Stromal cell of bone marrow (primary cell): ENCODE measurements around the gene CACNB4.
"Not testable (repeated sequence)": the region's sequence is repeated elsewhere in the genome, so short reads cannot be mapped to it uniquely, and the experiment has no call there.

Experiments used
- DNase-seq: peaks from one replicate; pipeline ENCODE4 v3.0.0-alpha.2; 2012; ENCODE audit warnings: low read depth

CACNB4 gene

DNA sequence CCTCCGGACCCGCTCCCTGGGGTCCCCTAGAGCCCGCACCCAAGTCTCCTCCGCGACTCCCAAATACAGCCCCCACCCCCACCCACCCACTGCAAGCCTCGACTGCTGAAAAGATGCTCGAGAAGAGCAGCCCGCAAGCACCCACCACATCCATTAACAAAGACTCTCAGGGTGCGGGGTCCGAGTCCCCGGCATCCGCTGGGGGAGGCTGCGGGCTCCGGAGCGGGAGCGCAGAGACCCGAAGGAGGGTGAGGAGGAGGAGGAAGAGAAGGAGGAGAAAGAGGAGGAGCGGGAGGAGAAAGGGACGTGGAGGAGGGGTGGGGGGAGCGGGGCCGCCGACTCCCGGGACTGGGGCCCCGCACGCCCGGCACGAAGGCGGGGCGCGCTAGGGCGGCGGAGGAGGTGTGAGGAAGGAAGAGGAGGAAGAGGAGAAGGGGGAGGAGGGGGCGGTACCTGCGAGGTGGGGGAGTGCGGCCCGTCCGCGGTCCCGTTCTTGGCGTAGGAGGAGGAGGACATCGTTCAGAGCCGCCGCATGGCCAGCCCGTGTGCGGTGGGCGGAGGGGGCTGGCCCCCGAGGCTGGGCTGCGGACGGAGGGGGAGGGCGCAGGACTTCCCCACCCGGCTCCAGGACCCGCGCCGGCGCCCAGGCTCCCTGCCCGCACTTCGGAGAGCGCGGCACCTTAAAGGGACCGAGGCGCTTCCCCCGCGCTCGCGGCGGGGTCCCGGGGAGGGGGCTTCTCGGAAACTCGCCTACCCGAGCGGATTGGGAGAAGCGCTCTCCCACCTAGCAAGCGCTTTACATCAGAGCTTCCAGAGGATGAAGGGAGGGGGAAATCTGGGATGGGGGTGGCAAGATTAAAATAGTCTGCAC lies at the start of gene CACNB4:
Gene CACNB4, minus strand, starts transcription at position 549 of the 871 bp plus-strand sequence.
- DNase-seq: no peak

DNA sequence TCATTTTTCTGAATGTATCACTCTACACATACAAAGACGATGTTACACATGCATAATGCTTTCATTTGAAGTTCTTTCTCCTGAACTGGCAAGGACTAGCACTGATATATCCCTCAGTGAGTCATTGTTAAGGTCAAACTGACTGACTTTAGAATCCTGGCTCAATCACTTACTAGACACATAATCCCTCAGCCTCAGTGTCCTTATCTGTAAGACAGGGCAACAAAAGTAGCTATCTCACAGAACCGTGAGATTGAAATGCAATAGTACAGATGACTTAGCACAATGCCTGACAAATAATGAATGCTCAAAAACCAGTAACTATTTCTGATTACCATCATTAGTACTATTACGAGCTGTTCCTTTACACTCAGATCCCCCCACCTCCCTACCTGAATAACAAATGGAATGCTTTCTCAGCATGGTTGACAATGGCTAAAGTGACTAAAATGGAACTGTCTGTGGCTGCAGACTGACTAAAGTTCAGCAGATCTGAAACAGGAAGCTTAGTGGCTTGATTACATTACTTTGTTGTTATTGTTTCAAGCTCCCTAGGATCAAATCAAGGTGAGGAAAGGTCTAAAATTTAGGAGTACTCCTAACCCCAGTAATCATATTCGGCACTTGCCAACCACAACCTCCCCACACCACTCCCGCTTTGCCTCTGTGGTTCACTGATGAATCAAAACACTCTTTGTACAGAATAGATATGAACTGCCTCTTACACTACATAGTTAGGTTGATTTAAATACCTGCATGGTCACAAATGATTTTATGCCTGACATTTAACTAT lies 35.8 kb upstream of the CACNB4 start:
- peak; percentile 4 for DNase-seq

DNA sequence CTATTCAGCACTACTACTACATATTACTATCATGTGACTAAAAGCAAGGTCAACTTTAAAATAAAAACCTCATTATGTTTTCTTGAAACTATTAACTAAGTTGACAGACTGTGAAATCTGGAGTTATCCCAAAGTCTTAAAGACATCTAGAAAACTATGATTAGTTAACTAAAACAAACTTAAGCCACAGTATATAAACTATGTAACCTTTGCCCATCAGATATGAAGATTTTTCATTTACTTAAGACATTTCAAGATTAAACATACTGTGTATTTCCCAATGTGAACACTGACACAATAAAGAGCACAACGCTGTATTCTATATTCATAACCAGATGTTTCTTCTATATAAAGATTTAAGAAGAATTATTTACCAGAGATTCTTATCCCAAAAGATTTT lies 33.5 kb upstream of the CACNB4 start:
- DNase-seq: no peak

DNA sequence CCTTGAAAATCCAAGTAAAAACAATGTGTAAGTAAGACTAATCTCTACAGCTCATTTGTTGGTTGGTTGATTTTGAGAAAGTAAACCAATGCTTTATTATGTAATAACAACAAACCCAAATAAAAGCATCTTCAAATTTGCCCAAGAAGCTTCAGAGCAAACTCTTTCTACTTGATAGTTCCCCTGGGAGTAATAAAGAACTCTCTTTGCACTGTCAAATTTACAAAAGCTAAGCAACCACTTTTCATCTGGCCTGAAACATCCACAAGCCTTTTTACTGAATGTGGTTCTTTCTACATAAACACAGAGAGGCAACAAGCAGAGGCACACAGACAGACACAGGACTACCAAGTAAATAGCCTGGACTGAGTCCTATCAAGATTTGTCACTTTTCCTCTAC lies 28.8 kb upstream of the CACNB4 start:
- no peak for DNase-seq

DNA sequence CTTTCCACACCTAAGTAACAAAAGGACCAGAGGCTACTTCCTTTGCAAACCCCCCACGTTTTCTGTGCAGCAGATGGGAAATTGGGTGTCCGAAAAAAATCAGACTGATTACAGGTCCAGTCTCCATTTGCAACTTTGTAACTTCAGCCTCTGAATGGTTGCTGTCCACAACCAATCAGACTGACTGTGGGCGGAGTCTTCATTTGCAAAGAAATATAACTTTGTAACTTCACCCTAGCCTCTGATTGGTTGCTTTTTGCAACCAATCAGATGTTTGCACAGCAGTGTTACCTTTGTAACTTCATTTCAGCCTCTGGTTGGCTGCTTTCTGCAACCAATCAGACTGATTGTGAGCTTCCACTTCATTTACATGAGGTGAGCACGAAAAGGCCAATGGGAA lies 27.8 kb upstream of the CACNB4 start:
- DNase-seq: no peak

DNA sequence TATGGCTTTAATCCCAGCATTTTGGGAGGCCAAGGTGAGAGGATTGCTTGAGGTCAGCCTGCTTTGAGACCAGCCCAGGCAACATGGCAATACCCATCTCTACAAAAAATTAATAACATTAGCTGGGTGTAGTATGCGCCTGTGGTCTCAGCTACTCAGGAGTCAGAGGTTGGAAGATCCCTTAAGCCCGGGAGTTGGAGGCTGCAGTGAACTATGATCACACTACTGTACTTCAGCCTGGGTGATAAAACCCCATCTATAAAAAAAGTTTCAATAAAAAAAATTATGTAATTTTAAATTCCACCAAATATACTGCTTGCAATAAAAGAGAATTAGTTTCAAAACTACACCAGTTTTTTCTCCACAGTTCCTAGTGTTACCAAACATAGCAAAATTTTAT lies 23.3 kb upstream of the CACNB4 start:
- DNase-seq: no peak

DNA sequence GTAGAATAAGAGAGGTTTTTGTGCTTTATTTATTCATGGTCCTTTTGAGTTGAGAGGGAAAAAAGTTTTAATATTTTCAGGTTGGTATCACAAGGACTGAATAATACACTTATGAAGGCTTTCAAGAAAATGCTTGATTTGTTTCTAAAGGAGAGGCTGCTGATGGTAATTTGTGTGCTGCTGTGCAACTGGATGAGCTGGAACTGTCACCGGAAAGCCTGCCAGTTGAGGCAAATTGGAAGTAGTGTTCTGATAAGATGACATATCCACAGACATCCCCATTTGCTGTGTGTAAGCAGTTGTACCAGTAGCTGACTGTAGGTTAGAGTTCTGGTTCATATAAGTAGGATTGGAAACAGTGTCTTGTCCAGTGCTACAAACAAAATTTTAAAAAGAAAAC lies 21.6 kb upstream of the CACNB4 start:
- no peak for DNase-seq

DNA sequence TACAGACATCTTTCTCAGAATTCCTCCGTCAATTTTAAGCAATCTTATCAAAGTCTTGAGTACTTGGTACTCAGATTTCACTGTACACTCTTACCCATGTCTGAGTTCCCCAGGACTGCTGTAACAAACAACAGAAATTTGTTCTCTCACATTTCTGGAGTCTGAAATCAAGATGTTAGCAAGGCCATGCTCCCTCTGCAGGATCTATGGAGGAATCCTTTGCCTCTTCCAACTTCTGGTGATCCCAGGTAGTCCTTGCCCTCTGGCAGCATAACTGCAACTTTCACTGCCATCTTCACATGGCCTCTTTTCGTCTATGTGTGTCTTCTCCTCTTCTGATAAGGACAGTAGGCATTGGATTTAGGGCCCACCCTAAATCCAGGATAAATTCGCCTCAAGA lies 17.1 kb upstream of the CACNB4 start:
- DNase-seq: no peak

DNA sequence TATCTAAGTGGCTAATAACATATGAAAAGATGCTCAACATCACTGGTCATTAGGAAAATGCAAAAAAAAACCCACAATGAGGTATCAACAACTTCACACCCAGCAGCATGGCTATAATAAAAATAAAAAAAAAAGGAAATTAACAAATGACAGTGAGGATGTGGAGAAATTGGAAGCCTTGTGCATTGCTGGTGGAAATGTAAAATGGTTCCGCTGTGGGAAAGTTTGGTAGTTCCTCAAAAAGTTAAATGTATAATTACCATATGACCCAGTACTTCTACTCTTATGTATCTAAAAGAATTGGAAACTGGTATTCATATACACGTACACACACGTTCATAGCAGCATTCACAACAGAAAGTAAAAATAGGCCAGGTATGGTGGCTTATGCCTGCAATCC lies 15.5 kb upstream of the CACNB4 start:
- no peak for DNase-seq

DNA sequence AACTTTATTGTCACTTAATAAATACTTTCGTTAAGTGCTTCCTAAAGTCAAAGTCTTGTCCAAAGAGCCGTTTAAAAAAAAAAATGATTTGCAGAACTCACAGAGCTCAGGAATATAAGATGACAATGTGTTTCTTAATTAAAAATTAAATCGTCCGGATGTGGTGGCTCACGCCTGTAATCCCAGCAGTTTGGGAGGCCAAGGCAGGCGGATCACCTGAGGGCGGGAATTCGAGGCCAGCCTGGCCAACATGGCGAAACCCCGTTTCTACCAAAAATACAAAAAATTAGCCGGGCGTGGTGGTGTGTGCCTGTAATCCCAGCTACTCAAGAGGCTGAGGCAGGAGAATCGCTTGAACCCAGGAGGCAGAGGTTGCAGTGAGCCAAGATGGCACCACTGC lies 8.3 kb upstream of the CACNB4 start:
- not testable (repeated sequence) for DNase-seq

DNA sequence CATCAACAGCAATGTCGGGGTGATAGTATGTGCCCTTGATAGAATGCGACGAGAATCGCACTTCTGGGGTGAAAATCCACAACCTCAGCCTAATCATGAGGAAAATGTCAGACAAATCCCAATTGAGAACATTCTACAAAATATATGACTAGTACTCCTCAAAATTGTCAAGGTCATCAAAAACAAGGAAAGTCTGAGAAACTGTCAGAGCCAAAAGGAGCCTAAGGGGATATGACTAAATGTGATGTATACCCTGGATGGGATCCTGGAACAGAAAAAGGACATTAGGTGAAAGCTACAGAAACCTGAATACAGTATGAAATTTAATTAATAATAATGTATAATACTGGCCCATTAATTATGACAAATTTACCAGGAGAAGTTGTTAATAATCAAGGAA lies 7.6 kb upstream of the CACNB4 start:
- no peak for DNase-seq

DNA sequence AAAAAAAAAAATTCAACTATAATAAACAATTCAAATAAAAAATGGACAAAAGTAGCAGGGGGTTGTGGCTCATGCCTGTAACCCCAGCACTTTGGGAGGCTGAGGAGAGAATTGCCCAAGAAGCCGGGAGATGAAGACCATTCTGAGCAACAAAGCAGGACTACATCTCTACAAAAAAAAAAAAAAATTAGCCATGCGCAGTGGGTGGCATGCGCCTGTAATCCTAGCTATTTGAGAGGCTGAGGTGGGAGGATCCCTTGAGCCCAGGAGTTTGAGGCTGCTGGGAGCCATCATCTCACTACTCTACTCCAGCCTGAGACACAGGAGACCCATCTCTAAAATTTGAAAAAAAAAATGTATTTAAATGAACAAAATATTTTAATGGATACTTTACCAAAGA lies 4.4 kb upstream of the CACNB4 start:
- no peak for DNase-seq

DNA sequence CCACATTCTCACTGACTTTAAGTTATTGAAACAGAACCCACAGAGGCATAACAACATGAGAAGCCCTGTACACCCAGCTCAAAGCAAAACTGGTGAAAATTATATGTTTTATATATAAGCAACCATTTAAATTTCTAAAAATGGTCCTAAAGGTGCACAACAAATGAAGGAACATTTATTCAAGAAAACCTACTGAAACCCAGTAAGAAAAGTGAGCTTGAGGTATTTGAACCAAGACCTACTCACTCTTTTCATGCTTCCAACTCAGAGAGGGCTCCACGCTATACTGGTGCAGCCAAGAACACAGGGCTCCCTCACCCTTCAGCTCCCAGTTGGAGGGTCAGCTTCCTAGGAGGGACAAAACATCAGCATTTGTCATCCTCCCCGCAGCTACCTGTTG lies 2.1 kb upstream of the CACNB4 start:
- DNase-seq: no peak

DNA sequence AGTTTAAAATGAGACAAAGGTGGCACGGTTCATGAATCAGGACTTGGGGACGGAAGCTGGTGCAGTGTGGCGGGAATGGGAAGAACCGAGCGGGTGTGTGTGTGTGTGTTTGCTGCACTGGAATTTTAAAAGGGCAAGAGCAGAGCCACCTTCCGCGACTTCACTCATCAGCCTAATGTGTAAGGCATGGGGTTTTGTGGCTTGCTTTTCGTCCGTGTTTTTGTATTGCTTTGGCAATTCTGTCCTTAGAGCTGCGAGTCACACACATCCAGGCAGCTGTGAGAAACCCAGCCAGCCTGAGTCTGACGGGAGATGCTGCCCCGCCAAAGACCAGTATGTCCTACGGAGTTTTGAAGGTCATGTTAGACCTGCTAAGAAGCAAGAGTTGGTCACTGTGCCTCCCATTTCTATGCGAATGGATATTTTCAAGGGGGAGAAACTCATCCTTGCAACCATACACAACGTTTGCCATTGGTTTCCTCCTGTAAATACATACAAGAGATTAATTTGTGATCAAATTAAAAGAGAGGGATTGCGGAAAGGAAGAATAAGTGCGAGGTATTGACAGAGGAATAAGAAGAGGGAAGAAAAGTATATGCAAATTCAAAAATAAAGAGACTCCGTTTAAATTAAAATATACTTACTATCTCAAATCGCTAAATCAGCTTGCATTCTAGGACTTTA lies 665 bp upstream of the CACNB4 start:
- DNase-seq: no peak

DNA sequence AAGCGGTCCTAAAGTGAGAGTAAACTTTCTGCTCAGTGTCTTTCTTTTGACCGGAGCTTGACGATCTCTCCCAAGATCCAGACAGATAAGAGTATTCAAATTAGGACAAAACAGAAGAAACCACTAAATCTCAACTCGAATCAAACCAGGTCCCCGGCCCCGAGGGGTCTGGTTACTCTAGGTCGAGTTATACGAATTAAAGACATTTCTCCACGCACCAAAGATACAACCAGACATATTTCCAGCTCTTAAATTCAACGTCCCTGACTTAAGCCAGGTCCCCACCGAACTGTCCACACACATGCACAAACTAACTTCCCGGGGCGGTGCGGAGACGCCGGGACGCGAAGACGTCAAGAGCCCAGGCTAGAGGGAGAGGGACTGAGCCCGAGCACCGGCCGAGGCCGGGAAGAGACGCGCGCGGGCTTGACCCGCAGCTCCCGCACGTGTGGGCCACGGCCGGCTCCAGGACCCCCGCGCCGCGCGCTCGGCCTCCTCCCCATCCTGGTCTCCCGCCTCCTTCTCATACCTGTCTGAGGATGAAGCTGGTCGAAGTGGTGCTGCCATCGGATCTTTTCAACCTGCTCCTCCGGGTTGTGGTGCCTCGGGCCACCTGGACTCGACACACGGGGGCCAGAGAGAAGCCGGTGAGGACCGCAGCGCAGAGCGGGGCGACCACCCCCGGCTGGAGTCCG lies 896 bp downstream of the CACNB4 start:
- DNase-seq: no peak

DNA sequence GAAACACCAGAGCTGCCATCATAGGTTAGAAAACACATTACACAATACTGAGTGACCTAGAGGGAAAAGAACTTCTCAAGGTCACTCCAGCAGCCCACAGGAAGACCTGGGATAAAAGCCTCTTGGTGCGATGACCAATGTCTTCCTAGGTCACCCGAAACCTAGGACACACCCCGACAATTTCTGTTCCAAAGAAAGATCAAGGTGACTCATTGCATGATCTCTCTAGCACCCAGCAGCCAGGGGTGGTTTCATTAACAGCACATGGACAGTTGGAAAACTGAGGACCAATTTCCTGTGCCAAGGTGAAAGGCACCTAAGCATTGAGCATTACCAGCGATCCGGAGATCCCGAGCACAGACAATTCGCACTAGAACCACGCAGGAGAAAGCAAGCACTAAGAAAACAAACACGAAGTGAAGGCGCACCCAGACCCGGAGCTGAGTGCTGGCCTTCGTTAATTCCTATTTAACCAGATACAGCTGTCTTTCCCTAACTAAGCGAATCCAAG lies 1.5 kb downstream of the CACNB4 start:
- DNase-seq: no peak

DNA sequence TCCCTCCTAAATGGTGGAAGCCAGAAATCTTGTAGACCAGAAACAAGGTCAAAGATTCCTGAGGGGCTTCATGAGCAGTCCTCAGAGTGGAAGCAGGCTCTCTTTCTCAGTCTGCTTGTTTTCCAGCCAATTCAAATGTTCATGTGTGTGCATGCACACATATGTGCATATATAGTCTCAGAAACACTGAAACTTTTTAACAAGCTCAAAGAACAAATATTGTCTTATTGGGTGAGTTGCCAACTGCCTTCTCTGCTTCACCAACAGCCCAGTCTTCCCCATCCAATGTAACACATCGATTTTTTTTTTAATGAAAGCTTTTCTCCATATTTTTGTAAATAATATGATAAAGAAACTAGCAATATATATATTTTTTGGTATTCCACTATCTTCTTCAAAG lies 3.7 kb downstream of the CACNB4 start:
- no peak for DNase-seq

DNA sequence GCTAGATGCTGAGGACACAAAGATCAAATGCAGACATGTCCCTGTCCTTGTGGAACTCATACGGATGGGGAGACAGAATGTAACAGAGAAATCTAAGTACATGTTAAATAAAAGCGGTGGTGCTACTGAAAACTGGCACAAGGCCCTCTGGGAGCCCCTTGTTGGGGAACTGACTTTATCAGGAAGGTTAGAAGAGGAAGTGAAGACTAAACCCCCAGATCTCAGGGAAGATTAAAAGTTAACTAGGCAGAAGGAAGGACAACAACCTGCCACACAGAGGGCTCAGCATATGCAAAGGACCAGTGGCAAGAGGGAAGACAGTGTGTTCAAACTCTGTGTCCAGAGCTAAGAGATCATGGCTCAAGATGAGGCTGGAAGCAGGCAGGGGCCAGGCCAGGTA lies 4.8 kb downstream of the CACNB4 start:
- no peak for DNase-seq

DNA sequence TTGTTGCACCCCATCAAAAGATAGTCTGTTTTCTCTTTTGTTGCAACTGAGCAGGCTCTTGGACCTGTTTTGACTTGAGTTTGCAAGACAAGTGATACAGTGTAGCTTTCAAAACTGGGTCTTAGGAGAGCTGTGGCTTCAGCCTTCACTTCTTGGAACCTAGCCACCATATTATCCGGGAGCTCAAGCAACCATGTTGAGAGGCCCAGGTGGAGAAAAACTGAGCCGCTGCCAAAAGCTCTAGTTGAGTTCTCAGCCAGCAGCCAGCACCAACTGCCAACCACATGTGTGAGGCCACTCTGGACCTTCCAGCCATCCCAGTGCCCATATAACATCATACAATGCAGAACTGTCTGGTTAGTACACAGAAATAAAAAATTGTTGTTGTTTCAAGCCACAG lies 5.4 kb downstream of the CACNB4 start:
- DNase-seq: no peak

DNA sequence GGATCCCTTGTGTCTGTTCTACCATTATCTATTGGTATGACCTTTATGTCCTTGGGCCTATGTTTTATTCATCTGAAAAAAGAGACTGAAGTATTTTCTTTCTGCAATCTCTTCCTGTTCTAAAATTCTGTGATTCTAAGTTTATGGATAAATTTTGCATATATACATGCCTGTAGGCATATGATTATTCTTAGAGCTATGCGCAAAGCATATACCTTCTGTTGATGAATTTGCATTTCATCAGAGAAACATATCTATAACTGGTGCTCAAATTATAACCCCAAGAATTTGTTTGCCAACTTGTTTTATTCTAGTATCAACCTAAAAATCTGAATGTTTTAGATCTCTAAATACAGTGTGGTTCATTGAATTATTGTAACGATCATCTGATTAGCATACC lies 6.7 kb downstream of the CACNB4 start:
- no peak for DNase-seq

DNA sequence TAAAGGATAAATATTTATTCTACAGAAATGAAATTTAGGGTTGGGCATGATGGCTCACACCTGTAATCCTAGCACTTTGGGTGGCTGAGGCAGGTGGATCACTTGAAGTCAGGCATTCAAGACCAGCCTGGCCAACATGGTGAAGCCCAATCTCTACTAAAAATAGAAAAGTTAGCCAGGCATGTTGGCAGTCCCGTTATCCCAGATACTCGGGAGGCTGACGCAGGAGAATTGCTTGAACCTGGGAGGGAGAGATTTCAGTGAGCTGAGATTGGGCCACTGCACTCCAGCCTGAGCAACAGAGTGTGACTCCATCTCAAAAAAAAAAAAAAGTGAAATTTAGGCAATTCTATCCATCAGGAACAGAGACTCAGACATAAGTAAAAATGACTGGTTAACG lies 8.1 kb downstream of the CACNB4 start:
- not testable (repeated sequence) for DNase-seq

DNA sequence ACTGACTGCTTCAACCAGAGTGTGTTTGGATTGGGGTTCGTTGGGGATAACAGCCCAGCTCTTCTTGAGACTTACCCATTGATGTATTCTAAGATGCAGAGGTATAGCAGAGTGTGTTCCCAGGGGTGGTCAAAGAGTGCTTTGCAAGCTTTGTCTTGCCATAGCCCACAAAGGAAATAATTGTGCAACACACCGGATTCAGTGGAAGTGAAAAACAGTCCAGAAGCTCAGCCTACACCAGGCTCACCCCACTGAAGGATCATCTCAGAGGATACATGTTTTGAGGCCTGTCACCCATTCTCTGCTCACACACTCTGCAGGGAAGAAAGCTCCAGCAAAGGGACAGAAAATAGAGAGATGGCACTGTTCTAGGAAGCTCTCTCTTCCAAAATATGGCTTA lies 9.6 kb downstream of the CACNB4 start:
- no peak for DNase-seq
